HepG2 (cell line): ENCODE data around the gene UACA. TPM values are rescaled to one million over a fixed set of nuclear protein-coding genes. Genes with fewer than 3 reads are reported as not detected.

Experiments used
- ATAC-seq: fragments of 200-7000 bp; cut with Tn5 transposase; 3 replicates; pipeline ENCODE4 v1.9.1; 2020; ENCODE audit warnings: mild to moderate bottlenecking, moderate library complexity
- BruUV-seq: library from RNA; stranded (reverse); fragments of 400-500 nt; replicated peaks from 2 replicates; lab custom pipeline; 2021; lab: Mats Ljungman, UMichigan
- CTCF ChIA-PET: fragments of 300-600 bp; formaldehyde crosslinking; extraction: SDS; loops from one replicate; lab custom pipeline; 2021; ENCODE audit warnings: low total read pairs, inconsistent platforms, low intra/inter-chr PET ratio; lab: Yijun Ruan, JAX
- POLR2A ChIA-PET: fragments of 350-600 bp; sonication (Branson Sonifier 250); formaldehyde crosslinking; loops from one replicate; lab custom pipeline; 2020; ENCODE audit warnings: antibody characterized with exemption, inconsistent platforms; lab: Yijun Ruan, JAX
- DNase-seq: peaks from one replicate; pipeline ENCODE4 v3.0.0-alpha.2; 2015; ENCODE audit warnings: low spot score
- FAIRE-seq: peaks from 3 replicates; lab custom pipeline; 2011; peaks lifted over from hg19 to GRCh38; lab: Jason Lieb, UNC
- H2AFZ ChIP-seq: one replicate; pipeline ENCODE4 v1.6.1; 2011; ENCODE audit warnings: low read length, inconsistent platforms
- H3K27ac ChIP-seq: fragments of 300-600 bp; 3 replicates; pipeline ENCODE4 v1.8.0; 2011; ENCODE audit warnings: mixed run types, mild to moderate bottlenecking, mixed read lengths, low read length, inconsistent platforms; ENCODE audit not compliant: insufficient read depth; ENCODE audit errors: extremely low read length
- H3K27me3 ChIP-seq, 2 experiments: fragments of 200-600 bp in 1 of 2; 2 replicates in 1 of 2; 3 replicates in 1 of 2; pipeline versions ENCODE4 v1.6.0 to v1.8.0; 2011; ENCODE audit warnings: low read length in 2 of 2, mild to moderate bottlenecking in 2 of 2, moderate library complexity in 2 of 2, inconsistent platforms in 1 of 2; ENCODE audit not compliant: insufficient read depth in 2 of 2, control insufficient read depth in 1 of 2
- H3K36me3 ChIP-seq, 2 experiments: fragments of 200-600 bp in 1 of 2; replicated peaks in 1 of 2; 2 replicates in 1 of 2; 3 replicates in 1 of 2; pipeline versions ENCODE4 v1.5.1 to v1.8.0; 2011; ENCODE audit warnings: low read length in 2 of 2, inconsistent platforms in 1 of 2; ENCODE audit not compliant: insufficient read depth in 2 of 2, control insufficient read depth in 1 of 2
- H3K4me1 ChIP-seq: 2 replicates; pipeline ENCODE4 v1.5.1; 2012; ENCODE audit warnings: low read length, inconsistent platforms; ENCODE audit not compliant: insufficient read depth
- H3K4me2 ChIP-seq: 2 replicates; pipeline ENCODE4 v1.6.0; 2011; ENCODE audit warnings: low read depth, low read length, inconsistent platforms
- H3K4me3 ChIP-seq, 3 experiments: fragments of 200-600 bp in 1 of 3; sonication (generic), shearing (Covaris generic) in 1 of 3; replicated peaks in 1 of 3; 2 replicates each; pipeline ENCODE4 v1.5.1; 2011 to 2016; ENCODE audit warnings: low read length in 3 of 3, inconsistent platforms in 2 of 3, low read depth in 2 of 3, mild to moderate bottlenecking in 2 of 3, control low read depth in 1 of 3, mixed read lengths in 1 of 3; ENCODE audit not compliant: insufficient read depth in 1 of 3
- H3K79me2 ChIP-seq: one replicate; pipeline ENCODE4 v1.6.1; 2011; ENCODE audit warnings: low read length, inconsistent platforms; ENCODE audit not compliant: insufficient read depth
- H3K9ac ChIP-seq: 2 replicates; pipeline ENCODE4 v1.6.0; 2011; ENCODE audit warnings: mild to moderate bottlenecking, low read depth, low read length, inconsistent platforms; ENCODE audit not compliant: insufficient read depth
- H3K9me3 ChIP-seq: 2 replicates; pipeline ENCODE4 v1.5.1; 2012; ENCODE audit warnings: mild to moderate bottlenecking, low read length
- H4K20me1 ChIP-seq: 2 replicates; pipeline ENCODE4 v1.6.0; 2011; ENCODE audit warnings: inconsistent platforms, mild to moderate bottlenecking, low read length, moderate library complexity; ENCODE audit not compliant: insufficient read depth
- FOXA1 ChIP-seq, 2 experiments: fragments of 450-650 bp in 1 of 2; sonication (generic) in 1 of 2; formaldehyde crosslinking in 1 of 2; IDR thresholded peaks; 2 replicates each; pipeline versions ENCODE4 v1.4.0 to v1.6.1; 2016 to 2020; ENCODE audit warnings: missing genetic modification reagents in 1 of 2
- HIVEP1 ChIP-seq: sonication (generic); formaldehyde crosslinking; IDR thresholded peaks from 2 replicates; pipeline ENCODE4 v1.4.0; 2020; ENCODE audit warnings: mild to moderate bottlenecking, missing genetic modification reagents
- ISL2 ChIP-seq: sonication (generic); formaldehyde crosslinking; IDR thresholded peaks from 2 replicates; pipeline ENCODE4 v1.5.0; 2020; ENCODE audit warnings: missing genetic modification reagents
- KLF11 ChIP-seq: IDR thresholded peaks from 2 replicates; pipeline ENCODE4 v1.6.1; 2016; ENCODE audit warnings: missing compliant biosample characterization
- MATR3 ChIP-seq: sonication (generic); formaldehyde crosslinking; IDR thresholded peaks from 2 replicates; pipeline ENCODE4 v1.4.0; 2020; ENCODE audit warnings: missing genetic modification reagents
- RFXANK ChIP-seq: IDR thresholded peaks from 2 replicates; pipeline ENCODE4 v1.6.1; 2016
- SIX4 ChIP-seq: sonication (generic); formaldehyde crosslinking; IDR thresholded peaks from 2 replicates; pipeline ENCODE4 v1.4.0; 2020; ENCODE audit warnings: missing genetic modification reagents
- SP5 ChIP-seq: IDR thresholded peaks from 2 replicates; pipeline ENCODE4 v1.6.1; 2016; ENCODE audit warnings: low read depth, borderline replicate concordance
- U2AF2 ChIP-seq: fragments of 200-400 bp; formaldehyde crosslinking; IDR thresholded peaks from 2 replicates; pipeline ENCODE4 v1.6.1; 2017; ENCODE audit warnings: low read depth, mild to moderate bottlenecking, low read length
- ZMYM2 ChIP-seq: sonication (generic); formaldehyde crosslinking; IDR thresholded peaks from 2 replicates; pipeline ENCODE4 v1.8.0; 2022; ENCODE audit warnings: mild to moderate bottlenecking, missing genetic modification reagents
- ZNF253 ChIP-seq: sonication (generic); formaldehyde crosslinking; IDR thresholded peaks from 2 replicates; pipeline ENCODE4 v1.8.0; 2022; ENCODE audit warnings: mild to moderate bottlenecking, missing genetic modification reagents, borderline replicate concordance
- ZNF382 ChIP-seq: sonication (generic); formaldehyde crosslinking; IDR thresholded peaks from 2 replicates; pipeline ENCODE4 v1.5.0; 2020; ENCODE audit warnings: missing genetic modification reagents, mild to moderate bottlenecking, borderline replicate concordance
- ZNF615 ChIP-seq: sonication (generic); formaldehyde crosslinking; IDR thresholded peaks from 2 replicates; pipeline ENCODE4 v1.5.0; 2020; ENCODE audit warnings: mild to moderate bottlenecking, missing genetic modification reagents, borderline replicate concordance
- ZNF678 ChIP-seq: sonication (generic); formaldehyde crosslinking; IDR thresholded peaks from 2 replicates; pipeline ENCODE4 v1.4.0; 2020; ENCODE audit warnings: mild to moderate bottlenecking, missing genetic modification reagents
- WGBS: methylation state at CpG from one replicate; pipeline ENCODE4 v1.1.6; 2017; ENCODE audit warnings: low lambda C conversion rate; 5-methylcytosine and 5-hydroxymethylcytosine counted together
- in situ Hi-C: cut with HindIII; loops from 2 replicates; pipeline ENCODE4 v1.10.0; 2017; ENCODE audit warnings: low pct_unique_long_range_greater_than_20kb; ENCODE audit not compliant: extremely low pct_ligation_motif_present
- intact Hi-C: fragments of 100-400 bp; cut with micrococcal nuclease; formaldehyde crosslinking; loops from one replicate; pipeline ENCODE4 v1.10.0; 2022; ENCODE audit not compliant: unreplicated experiment
- polyA plus RNA-seq, 8 experiments: library from polyadenylated mRNA; depleted of rRNA in 3 of 8; stranded (reverse) in 7 of 8; unstranded in 1 of 8; fragments of >200 nt; fragmentation: Illumina TruSeq in 4 of 8; extraction: Trizol in 4 of 8; gene quantifications; 2 replicates each; pipeline versions ENCODE4 v1.2.1 to v1.2.3, GENCODE V29; 2011 to 2016; ENCODE audit warnings: low read depth in 4 of 8, missing spikeins in 1 of 8, mixed read lengths in 1 of 8; ENCODE audit not compliant: insufficient read depth in 1 of 8
- total RNA-seq, 5 experiments: library from RNA; depleted of rRNA; stranded (reverse); fragments of >200 nt; fragmentation: Illumina TruSeq; extraction: Trizol; gene quantifications; 2 replicates each; pipeline ENCODE4 v1.2.3, GENCODE V29; 2016; ENCODE audit warnings: low read depth in 1 of 5
- TF ChIP-seq, protein P1 (sequence below): sonication (generic); formaldehyde crosslinking; IDR thresholded peaks from 2 replicates; pipeline ENCODE4 v1.4.0; 2020; ENCODE audit warnings: mild to moderate bottlenecking, low read depth, missing genetic modification reagents
- TF ChIP-seq, protein P2 (sequence below): sonication (generic); formaldehyde crosslinking; IDR thresholded peaks from 2 replicates; pipeline ENCODE4 v1.4.0; 2020; ENCODE audit warnings: missing genetic modification reagents; ENCODE audit errors: not compliant biosample characterization
- TF ChIP-seq, protein P3 (sequence below): fragments of 450-650 bp; IDR thresholded peaks from 2 replicates; pipeline ENCODE4 v1.6.1; 2017; ENCODE audit warnings: mild to moderate bottlenecking

Gene UACA
- total and polyA plus RNA-seq, 2 of the 13 experiments (the other 11 are each of a cell fraction or from before 2014, with no cell fraction given), result 17.8 to 39.2 TPM

DNA sequence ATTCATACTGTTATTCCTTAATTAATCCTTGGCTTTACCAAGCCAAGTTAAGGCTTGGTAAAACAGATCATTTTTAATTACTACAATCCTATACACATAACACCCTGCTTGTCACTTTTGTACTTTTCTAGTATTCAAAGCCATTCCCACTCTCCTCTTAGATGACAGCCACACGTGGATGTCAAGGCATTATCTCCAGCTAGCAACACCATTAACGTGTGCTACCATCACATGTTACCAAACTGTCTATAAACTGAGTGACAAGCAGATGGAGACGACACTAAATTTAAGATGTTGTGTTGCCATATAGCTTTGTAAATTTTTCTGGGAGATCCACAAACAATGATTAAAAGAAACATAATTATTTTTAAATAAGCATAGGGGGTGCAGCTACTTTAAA, 103.7 kb downstream of the UACA start:
- H3K79me2 ChIP-seq, result no peaks in the 10 kb centered on the region
- no peak overlapping the region for H3K4me2 ChIP-seq
- H3K9me3 ChIP-seq, result no peaks in the 10 kb centered on the region
- CTCF ChIA-PET, result no interaction called here
- H2AFZ ChIP-seq, result no peak overlapping the region
- POLR2A ChIA-PET, result no interaction called here
- BruUV-seq, result no TSS peak
- in situ Hi-C loops, result no loop called here
- H3K4me1 ChIP-seq, result no peaks in the 10 kb centered on the region; the same call in 1 of the 2 replicates
- intact Hi-C loops, result no loop called here
- ATAC-seq (no peak), DNase-seq (no peak), FAIRE-seq (no peak)
- 94% methylated on average over 3 of the region's 3 CpGs for WGBS
- TF ChIP-seq SIX4 (CRISPR knock-in tag), result no peak
- TF ChIP-seq, protein P1, sequence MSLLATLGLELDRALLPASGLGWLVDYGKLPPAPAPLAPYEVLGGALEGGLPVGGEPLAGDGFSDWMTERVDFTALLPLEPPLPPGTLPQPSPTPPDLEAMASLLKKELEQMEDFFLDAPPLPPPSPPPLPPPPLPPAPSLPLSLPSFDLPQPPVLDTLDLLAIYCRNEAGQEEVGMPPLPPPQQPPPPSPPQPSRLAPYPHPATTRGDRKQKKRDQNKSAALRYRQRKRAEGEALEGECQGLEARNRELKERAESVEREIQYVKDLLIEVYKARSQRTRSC (CRISPR knock-in tag), result no peak
- no peak overlapping the region for H3K4me3 ChIP-seq
- no peaks in the 10 kb centered on the region for H4K20me1 ChIP-seq
- H3K36me3 ChIP-seq, result peaks cover 0 to 2% of the 10 kb centered on the region in 2 experiments; a peak in 2 of 5 replicates
- H3K9ac ChIP-seq, result no peak overlapping the region
- no peak overlapping the region for H3K27ac ChIP-seq
- no peaks in the 10 kb centered on the region for H3K27me3 ChIP-seq

DNA sequence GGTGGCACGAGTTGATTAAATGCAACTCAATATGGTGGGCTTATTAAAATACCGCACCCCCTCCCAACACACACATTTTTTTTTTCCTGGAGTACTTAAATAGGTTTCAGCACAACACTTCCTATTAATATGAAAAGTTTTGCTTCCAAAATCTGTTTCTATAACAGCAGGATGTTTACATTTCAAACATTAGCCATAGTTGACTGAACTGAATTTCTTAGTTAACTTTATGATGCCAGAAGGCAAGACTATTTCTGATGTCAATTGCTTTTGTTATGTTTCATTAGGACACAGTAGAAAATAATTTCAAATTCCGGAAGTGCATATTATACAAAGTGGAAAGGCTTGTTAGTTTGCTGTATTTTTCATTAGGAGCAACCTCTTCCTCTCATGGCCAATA, 104.7 kb downstream of the UACA start:
- BruUV-seq, result no TSS peak
- ATAC-seq (no peak), DNase-seq (no peak), FAIRE-seq (no peak)
- Histone ChIP-seq H4K20me1 (no peaks in the 10 kb centered on the region), H3K4me3 (no peak overlapping the region), H3K79me2 (no peaks in the 10 kb centered on the region), H3K9me3 (no peaks in the 10 kb centered on the region), H3K4me2 (no peak overlapping the region), H3K27me3 (no peaks in the 10 kb centered on the region), H3K9ac (no peak overlapping the region), H3K4me1 (peaks cover 6% of the 10 kb centered on the region), H3K27ac (no peak overlapping the region), H3K36me3 (peaks cover 0 to 2% of the 10 kb centered on the region in 2 experiments; a peak in 2 of 5 replicates), H2AFZ (no peak overlapping the region)
- in situ Hi-C loops (no loop called here), intact Hi-C loops (no loop called here)
- CTCF ChIA-PET, result no interaction called here
- 93% methylated on average over 3 of the region's 3 CpGs for WGBS
- POLR2A ChIA-PET, result no interaction called here
- TF ChIP-seq, protein P2, sequence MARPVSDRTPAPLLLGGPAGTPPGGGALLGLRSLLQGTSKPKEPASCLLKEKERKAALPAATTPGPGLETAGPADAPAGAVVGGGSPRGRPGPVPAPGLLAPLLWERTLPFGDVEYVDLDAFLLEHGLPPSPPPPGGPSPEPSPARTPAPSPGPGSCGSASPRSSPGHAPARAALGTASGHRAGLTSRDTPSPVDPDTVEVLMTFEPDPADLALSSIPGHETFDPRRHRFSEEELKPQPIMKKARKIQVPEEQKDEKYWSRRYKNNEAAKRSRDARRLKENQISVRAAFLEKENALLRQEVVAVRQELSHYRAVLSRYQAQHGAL (CRISPR knock-in tag), result no peak
- TF ChIP-seq KLF11 (CRISPR knock-in tag) (no peak), ISL2 (CRISPR knock-in tag) (no peak), ZNF382 (CRISPR knock-in tag) (no peak), MATR3 (no peak), ZMYM2 (CRISPR knock-in tag) (no peak), SP5 (CRISPR knock-in tag) (no peak), RFXANK (CRISPR knock-in tag) (no peak), FOXA1 (IDR thresholded peaks at IDR 0.05) (no peak), FOXA1 (CRISPR knock-in tag; IDR thresholded peaks at IDR 0.05) (no peak), ZNF678 (CRISPR knock-in tag) (no peak), HIVEP1 (no peak), ZNF253 (CRISPR knock-in tag) (no peak), U2AF2 (no peak), ZNF615 (CRISPR knock-in tag) (no peak)
- TF ChIP-seq, protein P3, sequence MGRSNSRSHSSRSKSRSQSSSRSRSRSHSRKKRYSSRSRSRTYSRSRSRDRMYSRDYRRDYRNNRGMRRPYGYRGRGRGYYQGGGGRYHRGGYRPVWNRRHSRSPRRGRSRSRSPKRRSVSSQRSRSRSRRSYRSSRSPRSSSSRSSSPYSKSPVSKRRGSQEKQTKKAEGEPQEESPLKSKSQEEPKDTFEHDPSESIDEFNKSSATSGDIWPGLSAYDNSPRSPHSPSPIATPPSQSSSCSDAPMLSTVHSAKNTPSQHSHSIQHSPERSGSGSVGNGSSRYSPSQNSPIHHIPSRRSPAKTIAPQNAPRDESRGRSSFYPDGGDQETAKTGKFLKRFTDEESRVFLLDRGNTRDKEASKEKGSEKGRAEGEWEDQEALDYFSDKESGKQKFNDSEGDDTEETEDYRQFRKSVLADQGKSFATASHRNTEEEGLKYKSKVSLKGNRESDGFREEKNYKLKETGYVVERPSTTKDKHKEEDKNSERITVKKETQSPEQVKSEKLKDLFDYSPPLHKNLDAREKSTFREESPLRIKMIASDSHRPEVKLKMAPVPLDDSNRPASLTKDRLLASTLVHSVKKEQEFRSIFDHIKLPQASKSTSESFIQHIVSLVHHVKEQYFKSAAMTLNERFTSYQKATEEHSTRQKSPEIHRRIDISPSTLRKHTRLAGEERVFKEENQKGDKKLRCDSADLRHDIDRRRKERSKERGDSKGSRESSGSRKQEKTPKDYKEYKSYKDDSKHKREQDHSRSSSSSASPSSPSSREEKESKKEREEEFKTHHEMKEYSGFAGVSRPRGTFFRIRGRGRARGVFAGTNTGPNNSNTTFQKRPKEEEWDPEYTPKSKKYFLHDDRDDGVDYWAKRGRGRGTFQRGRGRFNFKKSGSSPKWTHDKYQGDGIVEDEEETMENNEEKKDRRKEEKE, result no peak
